Measurements from ENCODE around the gene ADARB2.

Gene ADARB2

GRCh38 chr10:1182280-1183032 is 554.9 kb downstream of the ADARB2 start:
- intact Hi-C loops (cut with DNase I) = no loop called here
- DNase-seq = peak in 4 of 10 donors; percentile 16 to 61 (median 28)

GRCh38 chr10:1180836-1181235 is 556.5 kb downstream of the ADARB2 start:
- peak in 6 of 10 donors; percentile 35 to 91 (median 71) for DNase-seq
- intact Hi-C loops (cut with DNase I) = no loop called here

GRCh38 chr10:1180071-1180730 is 557.1 kb downstream of the ADARB2 start:
- intact Hi-C loops (cut with DNase I) = no loop called here
- DNase-seq = peak in 4 of 10 donors; percentile 12 to 80 (median 59)

GRCh38 chr10:1179346-1180070 is 557.8 kb downstream of the ADARB2 start:
- intact Hi-C loops (cut with DNase I) = no loop called here

GRCh38 chr10:1178506-1178905 is 558.8 kb downstream of the ADARB2 start:
- DNase-seq = peak in 5 of 10 donors; percentile 2 to 57 (median 30)
- intact Hi-C loops (cut with DNase I) = no loop called here

More at GRCh38 chr10:1179346-1180070, 557.8 kb downstream of the ADARB2 start:
- peak in 5 of 10 donors; percentile 1 to 66 (median 47) for DNase-seq

DNA sequence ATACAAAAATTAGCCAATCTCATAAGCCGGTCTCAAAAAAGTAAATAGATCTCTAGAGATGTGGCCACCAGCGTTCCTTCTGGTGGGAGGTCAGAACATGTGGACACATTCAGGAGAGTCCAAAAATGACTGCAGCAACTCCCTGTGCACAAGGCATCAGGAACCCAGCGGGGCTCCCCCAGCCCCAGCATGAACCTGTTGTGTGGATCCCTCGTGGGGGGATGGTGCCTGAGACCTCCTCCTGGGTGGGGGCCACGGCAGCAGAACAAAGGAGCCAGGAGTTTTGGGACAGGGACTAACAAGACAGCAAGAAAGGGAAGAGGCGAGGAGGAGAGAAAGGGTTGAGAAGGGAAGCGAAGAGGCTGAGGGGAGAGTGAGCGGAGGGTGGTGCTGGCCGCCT is 559.4 kb downstream of the ADARB2 start:
- intact Hi-C loops (cut with DNase I) = no loop called here
- DNase-seq = peak in 5 of 10 donors; percentile 0 to 50 (median 14)

GRCh38 chr10:1175956-1176565 is 561.3 kb downstream of the ADARB2 start:
- intact Hi-C loops (cut with DNase I) = no loop called here
- peak in 5 of 10 donors; percentile 0 to 68 (median 35) for DNase-seq

DNA sequence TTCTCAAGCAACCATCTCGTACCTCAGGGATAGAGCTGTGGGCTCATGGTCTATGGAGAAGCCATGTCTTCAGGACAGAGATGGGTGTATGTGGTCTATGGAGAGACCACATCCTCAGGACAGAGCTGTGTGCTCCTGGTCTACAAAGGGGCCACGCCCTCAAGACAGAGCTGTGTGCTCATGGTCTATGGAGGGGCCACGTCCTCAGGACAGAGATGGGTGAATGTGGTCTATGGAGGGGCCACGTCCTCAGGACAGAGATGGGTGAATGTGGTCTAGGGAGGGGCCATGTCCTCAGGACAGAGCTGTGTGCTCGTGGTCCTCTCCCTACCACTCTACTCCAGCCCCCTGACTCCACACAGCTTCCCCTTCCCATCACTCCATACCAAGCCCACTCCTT is 563.3 kb downstream of the ADARB2 start:
- DNase-seq = peak in 3 of 10 donors; percentile 2 to 38 (median 17)

DNA sequence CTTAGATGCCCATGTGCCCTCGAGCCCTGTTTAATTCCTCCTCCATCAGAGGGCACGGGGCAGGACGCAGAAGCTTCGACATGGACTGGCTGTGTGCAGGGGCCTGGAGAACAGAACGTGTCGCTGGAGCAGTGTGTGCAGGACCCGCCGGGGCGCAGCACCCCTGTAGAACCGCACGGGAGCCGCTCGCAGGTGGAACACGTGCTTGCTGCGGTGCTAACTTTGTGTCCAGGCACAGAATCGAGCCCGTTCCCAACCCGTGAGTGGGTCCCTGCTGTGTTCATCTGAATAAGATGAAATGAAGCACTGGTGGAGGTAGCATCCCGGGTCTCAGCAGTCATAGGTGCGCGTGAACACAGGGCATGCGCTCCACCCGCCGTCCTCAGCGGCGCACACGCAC is 564.2 kb downstream of the ADARB2 start:
- DNase-seq = peak in 4 of 10 donors; percentile 22 to 78 (median 72)
- intact Hi-C loops (cut with DNase I) = no loop called here

More for the DNA sequence above, 563.3 kb downstream of the ADARB2 start:
- intact Hi-C loops (cut with DNase I) = no loop called here

GRCh38 chr10:1172256-1172984 is 564.9 kb downstream of the ADARB2 start:
- intact Hi-C loops (cut with DNase I) = no loop called here
- peak in 5 of 10 donors; percentile 39 to 87 (median 73) for DNase-seq

GRCh38 chr10:1171586-1171985 is 565.7 kb downstream of the ADARB2 start:
- intact Hi-C loops (cut with DNase I) = no loop called here

GRCh38 chr10:1171182-1171581 is 566.1 kb downstream of the ADARB2 start:
- intact Hi-C loops (cut with DNase I) = no loop called here
- DNase-seq = peak in 2 of 10 donors; percentile 29 to 48

More at GRCh38 chr10:1171586-1171985, 565.7 kb downstream of the ADARB2 start:
- peak in 5 of 10 donors; percentile 2 to 78 (median 39) for DNase-seq

DNA sequence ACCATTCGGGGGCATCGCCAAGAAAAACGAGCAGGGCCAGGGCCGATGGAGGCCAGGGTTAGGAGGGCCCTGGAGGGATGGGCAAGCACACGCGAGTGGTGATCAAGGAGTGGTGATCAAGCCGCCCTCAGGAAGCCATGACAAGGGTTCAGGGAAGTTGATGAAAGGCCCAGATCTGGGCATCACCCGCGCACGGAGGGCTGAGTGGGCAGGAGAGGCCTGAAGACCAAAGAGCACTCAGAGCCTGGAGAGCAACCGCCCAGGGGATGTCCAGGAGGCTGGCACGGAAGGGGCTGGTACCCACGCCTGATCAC is 566.5 kb downstream of the ADARB2 start:
- intact Hi-C loops (cut with DNase I) = no loop called here
- peak in 5 of 10 donors; percentile 4 to 70 (median 25) for DNase-seq

- intact Hi-C loops (cut with DNase I) = no loop called here
These were observed 567.1 kb downstream of the ADARB2 start for GRCh38 chr10:1169981-1170866.

GRCh38 chr10:1169186-1169885 is 568.0 kb downstream of the ADARB2 start:
- intact Hi-C loops (cut with DNase I) = no loop called here
- DNase-seq = peak in 5 of 10 donors; percentile 3 to 66 (median 33)

More at GRCh38 chr10:1169981-1170866, 567.1 kb downstream of the ADARB2 start:
- peak in 5 of 10 donors; percentile 9 to 84 (median 30) for DNase-seq

GRCh38 chr10:1168763-1169162 is 568.6 kb downstream of the ADARB2 start:
- intact Hi-C loops (cut with DNase I) = no loop called here
- peak in 7 of 10 donors; percentile 1 to 80 (median 27) for DNase-seq

DNA sequence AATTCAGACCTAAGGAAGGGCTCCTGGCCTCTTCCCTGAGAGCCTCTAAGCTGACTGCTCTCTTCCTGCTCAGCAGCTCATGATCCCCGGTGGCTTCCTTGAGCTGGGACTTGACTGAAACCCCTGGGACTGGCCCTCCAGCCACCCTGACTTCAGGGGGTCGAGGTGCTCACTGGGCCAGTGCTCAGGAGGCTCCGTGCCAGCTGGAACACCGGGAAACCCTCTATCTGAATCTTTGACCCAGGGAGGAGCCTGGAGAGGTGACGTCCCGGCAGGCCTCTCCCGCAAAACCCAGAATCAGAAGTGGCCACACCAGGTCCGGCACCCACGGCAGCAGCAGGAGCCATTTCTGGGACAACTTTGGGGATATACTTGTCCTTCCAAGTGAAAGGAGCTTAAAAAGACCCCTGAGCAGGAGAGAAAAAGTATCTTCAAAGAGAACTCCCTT is 570.5 kb downstream of the ADARB2 start:
- DNase-seq = peak in 4 of 10 donors; percentile 1 to 49 (median 28)
- intact Hi-C loops (cut with DNase I) = no loop called here

Data from posterior cingulate gyrus (tissue), 11 donors.